HepG2 (cell line): ENCODE results near the gene CNOT10. TPM values are rescaled to one million over a fixed set of nuclear protein-coding genes. Genes with fewer than 3 reads are reported as not detected.

Experiments
- CEBPZ ChIP-seq: IDR thresholded peaks from 2 replicates; pipeline ENCODE4 v1.6.1; 2012; ENCODE audit warnings: low read length, improper control_type of control experiment
- FOXA3 ChIP-seq: IDR thresholded peaks from 2 replicates; pipeline ENCODE4 v1.6.1; 2016; ENCODE audit warnings: missing genetic modification reagents, missing compliant biosample characterization
- JARID2 ChIP-seq: sonication (generic); formaldehyde crosslinking; IDR thresholded peaks from 2 replicates; pipeline ENCODE4 v1.8.1; 2023; ENCODE audit warnings: missing genetic modification reagents, inconsistent platforms; ENCODE audit not compliant: insufficient replicate concordance
- KAT7 ChIP-seq: IDR thresholded peaks from 2 replicates; pipeline ENCODE4 v1.6.1; 2018; ENCODE audit warnings: borderline replicate concordance, missing compliant biosample characterization
- NFRKB ChIP-seq: fragments of 450-650 bp; IDR thresholded peaks from 2 replicates; pipeline ENCODE4 v1.6.1; 2017
- ONECUT2 ChIP-seq: sonication (generic); formaldehyde crosslinking; IDR thresholded peaks from 2 replicates; pipeline ENCODE4 v1.4.0; 2020; ENCODE audit warnings: missing genetic modification reagents
- REPIN1 ChIP-seq: sonication (generic); formaldehyde crosslinking; IDR thresholded peaks from 2 replicates; pipeline ENCODE4 v1.8.0; 2022; ENCODE audit warnings: missing genetic modification reagents, low read depth, mild to moderate bottlenecking, borderline replicate concordance
- SMC3 ChIP-seq: IDR thresholded peaks from 2 replicates; pipeline ENCODE4 v1.6.1; 2011; ENCODE audit warnings: low read length, improper control_type of control experiment
- ZBED4 ChIP-seq: sonication (generic); formaldehyde crosslinking; IDR thresholded peaks from 2 replicates; pipeline ENCODE4 v1.4.0; 2020; ENCODE audit warnings: missing genetic modification reagents, borderline replicate concordance
- ZNF138 ChIP-seq: sonication (generic); formaldehyde crosslinking; IDR thresholded peaks from 2 replicates; pipeline ENCODE4 v1.5.0; 2020; ENCODE audit warnings: mild to moderate bottlenecking, low read depth, missing genetic modification reagents
- ZNF382 ChIP-seq: sonication (generic); formaldehyde crosslinking; IDR thresholded peaks from 2 replicates; pipeline ENCODE4 v1.5.0; 2020; ENCODE audit warnings: missing genetic modification reagents, mild to moderate bottlenecking, borderline replicate concordance
- ZNF44 ChIP-seq: sonication (generic); formaldehyde crosslinking; IDR thresholded peaks from 2 replicates; pipeline ENCODE4 v1.5.1; 2020; ENCODE audit warnings: mild to moderate bottlenecking, missing genetic modification reagents
- ZNF530 ChIP-seq: sonication (generic); formaldehyde crosslinking; IDR thresholded peaks from 2 replicates; pipeline ENCODE4 v1.5.0; 2020; ENCODE audit warnings: low read depth, mild to moderate bottlenecking, missing genetic modification reagents
- ZNF749 ChIP-seq: sonication (generic); formaldehyde crosslinking; IDR thresholded peaks from 2 replicates; pipeline ENCODE4 v1.8.0; 2022; ENCODE audit warnings: mild to moderate bottlenecking, missing genetic modification reagents, moderate library complexity, borderline replicate concordance
- polyA plus RNA-seq, 8 experiments: library from polyadenylated mRNA; depleted of rRNA in 3 of 8; stranded (reverse) in 7 of 8; unstranded in 1 of 8; fragments of >200 nt; fragmentation: Illumina TruSeq in 4 of 8; extraction: Trizol in 4 of 8; gene quantifications; 2 replicates each; pipeline versions ENCODE4 v1.2.1 to v1.2.3, GENCODE V29; 2011 to 2016; ENCODE audit warnings: low read depth in 4 of 8, missing spikeins in 1 of 8, mixed read lengths in 1 of 8; ENCODE audit not compliant: insufficient read depth in 1 of 8
- total RNA-seq, 5 experiments: library from RNA; depleted of rRNA; stranded (reverse); fragments of >200 nt; fragmentation: Illumina TruSeq; extraction: Trizol; gene quantifications; 2 replicates each; pipeline ENCODE4 v1.2.3, GENCODE V29; 2016; ENCODE audit warnings: low read depth in 1 of 5
- TF ChIP-seq, protein P1 (sequence below): sonication (generic); formaldehyde crosslinking; conservative IDR thresholded peaks from 2 replicates; pipeline ENCODE4 v1.4.0; 2020; ENCODE audit warnings: missing genetic modification reagents
- TF ChIP-seq, protein P2 (sequence below): sonication (generic); formaldehyde crosslinking; IDR thresholded peaks from 2 replicates; pipeline ENCODE4 v1.4.0; 2020; ENCODE audit warnings: mild to moderate bottlenecking, missing genetic modification reagents
- TF ChIP-seq, protein P3 (sequence below): IDR thresholded peaks from 2 replicates; pipeline ENCODE4 v1.6.1; 2016; ENCODE audit warnings: control low read depth

Gene CNOT10
- total and polyA plus RNA-seq, 2 of the 13 experiments (the other 11 are each of a cell fraction or from before 2014, with no cell fraction given), result 21.2 to 34.1 TPM

DNA sequence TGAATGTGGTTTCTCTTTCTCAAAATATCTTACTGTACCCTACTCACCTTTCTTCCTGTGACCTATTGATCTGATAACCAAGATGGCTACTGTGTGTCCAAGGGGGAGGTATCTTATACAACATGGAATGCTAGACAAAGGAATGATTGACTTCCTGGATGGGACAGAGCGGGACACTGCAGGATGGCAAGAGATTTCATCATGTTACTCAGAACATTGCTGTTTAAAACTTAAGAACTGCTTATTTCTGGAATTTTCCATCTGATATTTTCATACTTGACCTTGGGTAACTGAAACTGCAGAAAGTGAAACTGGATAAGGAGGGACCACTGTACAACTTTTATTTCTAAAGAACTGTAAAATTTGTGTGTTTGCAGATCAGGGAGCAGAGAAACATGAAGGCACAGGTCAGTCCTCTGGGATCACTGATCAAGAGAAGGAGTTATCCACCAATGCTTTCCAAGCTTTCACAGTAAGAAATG lies 18.5 kb downstream of the CNOT10 start (continued):
- TF ChIP-seq REPIN1 (peak; percentile 85), SMC3 (0 out of 2 replicates have a peak, but pooled peaks have one; percentile 3), NFRKB (no peak), CEBPZ (no peak), ZNF382 (CRISPR knock-in tag) (no peak), ZBED4 (CRISPR knock-in tag) (no peak), ZNF44 (CRISPR knock-in tag) (no peak), ZNF138 (no peak), JARID2 (no peak), ZNF530 (no peak), ONECUT2 (peak; percentile 81), ZNF749 (CRISPR knock-in tag) (no peak), KAT7 (no peak), FOXA3 (CRISPR knock-in tag) (0 out of 2 replicates have a peak, but pooled peaks have one; percentile 18)
- TF ChIP-seq, protein P1, sequence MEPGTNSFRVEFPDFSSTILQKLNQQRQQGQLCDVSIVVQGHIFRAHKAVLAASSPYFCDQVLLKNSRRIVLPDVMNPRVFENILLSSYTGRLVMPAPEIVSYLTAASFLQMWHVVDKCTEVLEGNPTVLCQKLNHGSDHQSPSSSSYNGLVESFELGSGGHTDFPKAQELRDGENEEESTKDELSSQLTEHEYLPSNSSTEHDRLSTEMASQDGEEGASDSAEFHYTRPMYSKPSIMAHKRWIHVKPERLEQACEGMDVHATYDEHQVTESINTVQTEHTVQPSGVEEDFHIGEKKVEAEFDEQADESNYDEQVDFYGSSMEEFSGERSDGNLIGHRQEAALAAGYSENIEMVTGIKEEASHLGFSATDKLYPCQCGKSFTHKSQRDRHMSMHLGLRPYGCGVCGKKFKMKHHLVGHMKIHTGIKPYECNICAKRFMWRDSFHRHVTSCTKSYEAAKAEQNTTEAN (CRISPR knock-in tag), result no peak
- TF ChIP-seq, protein P2, sequence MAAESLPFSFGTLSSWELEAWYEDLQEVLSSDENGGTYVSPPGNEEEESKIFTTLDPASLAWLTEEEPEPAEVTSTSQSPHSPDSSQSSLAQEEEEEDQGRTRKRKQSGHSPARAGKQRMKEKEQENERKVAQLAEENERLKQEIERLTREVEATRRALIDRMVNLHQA (CRISPR knock-in tag), result no peak
- TF ChIP-seq, protein P3, sequence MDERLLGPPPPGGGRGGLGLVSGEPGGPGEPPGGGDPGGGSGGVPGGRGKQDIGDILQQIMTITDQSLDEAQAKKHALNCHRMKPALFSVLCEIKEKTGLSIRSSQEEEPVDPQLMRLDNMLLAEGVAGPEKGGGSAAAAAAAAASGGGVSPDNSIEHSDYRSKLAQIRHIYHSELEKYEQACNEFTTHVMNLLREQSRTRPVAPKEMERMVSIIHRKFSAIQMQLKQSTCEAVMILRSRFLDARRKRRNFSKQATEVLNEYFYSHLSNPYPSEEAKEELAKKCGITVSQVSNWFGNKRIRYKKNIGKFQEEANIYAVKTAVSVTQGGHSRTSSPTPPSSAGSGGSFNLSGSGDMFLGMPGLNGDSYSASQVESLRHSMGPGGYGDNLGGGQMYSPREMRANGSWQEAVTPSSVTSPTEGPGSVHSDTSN (CRISPR knock-in tag), result peak; percentile 51
